ENCODE measurements around the gene ULBP2.
"Not testable (repeated sequence)": the region's sequence is repeated elsewhere in the genome, so short reads cannot be mapped to it uniquely, and the experiment has no call there.

- not testable (repeated sequence) for TF ChIP-seq CTCF (optimal IDR thresholded peaks at IDR 0.05 in 1 of 3, IDR thresholded peaks at IDR 0.05 in 1 of 3, conservative IDR thresholded peaks at IDR 0.05 in 1 of 3; ENCODE audit: extremely low read depth in 1 of 3, insufficient read depth in 2 of 3, low read length in 3 of 3); EZH2 (IDR thresholded peaks at IDR 0.05; ENCODE audit: low read length)
Observed at GRCh38 chr6:149943321-149943720, 1.5 kb downstream of the ULBP2 start.

Data from keratinocyte (primary cell).